Activated naive CD8-positive, alpha-beta T cell treated with anti-CD3 and anti-CD28 coated beads for 36 hours (primary cell): ENCODE measurements around the gene ZNF736. TPM values are rescaled to one million over a fixed set of nuclear protein-coding genes. Genes with fewer than 3 reads are reported as not detected.
"Not testable (repeated sequence)": the region's sequence is repeated elsewhere in the genome, so short reads cannot be mapped to it uniquely, and the experiment has no call there.

Experiments used
- DNase-seq: peaks from one replicate; pipeline ENCODE4 v3.0.0; 2021
- H3K27ac Mint-ChIP-seq: one replicate; pipeline ENCODE4 v1.8.0; 2022; ENCODE audit warnings: mild to moderate bottlenecking, moderate library complexity, mixed read lengths
- H3K27me3 Mint-ChIP-seq: one replicate; pipeline ENCODE4 v1.8.0; 2022; ENCODE audit warnings: mild to moderate bottlenecking, mixed read lengths
- H3K36me3 Mint-ChIP-seq: one replicate; pipeline ENCODE4 v1.8.0; 2021; ENCODE audit warnings: mild to moderate bottlenecking, mixed read lengths
- H3K4me1 Mint-ChIP-seq: one replicate; pipeline ENCODE4 v1.8.0; 2021; ENCODE audit warnings: mixed read lengths
- H3K4me3 Mint-ChIP-seq: one replicate; pipeline ENCODE4 v1.8.0; 2022; ENCODE audit warnings: mild to moderate bottlenecking, moderate library complexity, mixed read lengths
- H3K9me3 Mint-ChIP-seq: one replicate; pipeline ENCODE4 v1.8.0; 2022; ENCODE audit warnings: mixed read lengths
- total RNA-seq, 2 experiments: library from RNA; stranded (reverse); gene quantifications; one replicate each; pipeline ENCODE4 v1.2.3, GENCODE V29; 2021

Gene ZNF736
- 10 to 100 TPM; 21.8 to 24.6 TPM for total RNA-seq

- DNase-seq = peak; percentile 84
- Mint-ChIP-seq H3K4me1 (peaks cover 30% of the 10 kb centered on the region), H3K4me3 (peak within 1 kb of the TSS; percentile 99), H3K27me3 (no peaks in the 10 kb centered on the region), H3K27ac (peak within 1 kb of the TSS; percentile 100), H3K36me3 (peaks cover 47% of the 10 kb centered on the region), H3K9me3 (peaks cover 9% of the 10 kb centered on the region)
Observed at GRCh38 chr7:64313740-64314491, at the start of gene ZNF736. Gene ZNF736, plus strand, starts transcription at chr7:64313961. Its CDS starts 190 bp downstream, at chr7:64314151.

- H3K27me3 Mint-ChIP-seq = no peaks in the 10 kb centered on the region
- no peaks in the 10 kb centered on the region for H3K4me1 Mint-ChIP-seq
- no peak for DNase-seq
- H3K9me3 Mint-ChIP-seq = peaks cover 38% of the 10 kb centered on the region
- no peak overlapping the region for H3K27ac Mint-ChIP-seq
- H3K36me3 Mint-ChIP-seq = no peaks in the 10 kb centered on the region
- no peak overlapping the region for H3K4me3 Mint-ChIP-seq
Observed at GRCh38 chr7:64266341-64266919, 47.3 kb upstream of the ZNF736 start.

GRCh38 chr7:64277630-64278029, 36.1 kb upstream of the ZNF736 start:
- Mint-ChIP-seq H3K27ac (no peak overlapping the region), H3K27me3 (peaks cover 4% of the 10 kb centered on the region), H3K4me3 (no peak overlapping the region), H3K9me3 (peaks cover 13% of the 10 kb centered on the region), H3K4me1 (no peaks in the 10 kb centered on the region), H3K36me3 (no peaks in the 10 kb centered on the region)
- DNase-seq = no peak

GRCh38 chr7:64294701-64295420, 18.9 kb upstream of the ZNF736 start:
- no peaks in the 10 kb centered on the region for H3K4me1 Mint-ChIP-seq
- no peak for DNase-seq

GRCh38 chr7:64297418-64297817, 16.3 kb upstream of the ZNF736 start:
- not testable (repeated sequence) for DNase-seq, H3K36me3 Mint-ChIP-seq, H3K27ac Mint-ChIP-seq, H3K27me3 Mint-ChIP-seq, H3K4me3 Mint-ChIP-seq, H3K9me3 Mint-ChIP-seq, H3K4me1 Mint-ChIP-seq

More at GRCh38 chr7:64294701-64295420, 18.9 kb upstream of the ZNF736 start:
- no peak overlapping the region for H3K27ac Mint-ChIP-seq
- H3K4me3 Mint-ChIP-seq = no peak overlapping the region
- H3K9me3 Mint-ChIP-seq = no peaks in the 10 kb centered on the region
- no peaks in the 10 kb centered on the region for H3K27me3 Mint-ChIP-seq
- H3K36me3 Mint-ChIP-seq = no peaks in the 10 kb centered on the region

GRCh38 chr7:64300641-64301405, 12.9 kb upstream of the ZNF736 start:
- Mint-ChIP-seq H3K4me1 (peaks cover 5% of the 10 kb centered on the region), H3K36me3 (peaks cover 2% of the 10 kb centered on the region), H3K4me3 (no peak overlapping the region), H3K9me3 (peaks cover under 1% of the 10 kb centered on the region), H3K27ac (no peak overlapping the region), H3K27me3 (no peaks in the 10 kb centered on the region)
- DNase-seq = no peak

GRCh38 chr7:64307254-64308015, 6.3 kb upstream of the ZNF736 start:
- Mint-ChIP-seq H3K36me3 (peaks cover 12% of the 10 kb centered on the region), H3K27ac (peak overlapping the region; percentile 94), H3K27me3 (no peaks in the 10 kb centered on the region), H3K9me3 (peaks cover 4% of the 10 kb centered on the region), H3K4me3 (peak overlapping the region; percentile 88), H3K4me1 (peaks cover 21% of the 10 kb centered on the region)
- DNase-seq = peak; percentile 90

GRCh38 chr7:64308016-64308270, 5.8 kb upstream of the ZNF736 start:
- DNase-seq = no peak

GRCh38 chr7:64310426-64310825, 3.3 kb upstream of the ZNF736 start:
- peaks cover 33% of the 10 kb centered on the region for H3K4me1 Mint-ChIP-seq
- no peak overlapping the region for H3K4me3 Mint-ChIP-seq
- no peak overlapping the region for H3K27ac Mint-ChIP-seq
- peaks cover 4% of the 10 kb centered on the region for H3K9me3 Mint-ChIP-seq
- no peak for DNase-seq
- H3K27me3 Mint-ChIP-seq = no peaks in the 10 kb centered on the region
- H3K36me3 Mint-ChIP-seq = peaks cover 24% of the 10 kb centered on the region

More at GRCh38 chr7:64308016-64308270, 5.8 kb upstream of the ZNF736 start:
- H3K36me3 Mint-ChIP-seq = peaks cover 13% of the 10 kb centered on the region
- peak overlapping the region; percentile 94 for H3K27ac Mint-ChIP-seq
- H3K9me3 Mint-ChIP-seq = peaks cover 4% of the 10 kb centered on the region
- H3K27me3 Mint-ChIP-seq = no peaks in the 10 kb centered on the region
- H3K4me3 Mint-ChIP-seq = peak overlapping the region; percentile 88
- peaks cover 24% of the 10 kb centered on the region for H3K4me1 Mint-ChIP-seq

- Mint-ChIP-seq H3K4me1 (peaks cover 34% of the 10 kb centered on the region), H3K27me3 (no peaks in the 10 kb centered on the region), H3K36me3 (peaks cover 46% of the 10 kb centered on the region), H3K4me3 (no peak overlapping the region), H3K27ac (peak overlapping the region; percentile 100), H3K9me3 (peaks cover 5% of the 10 kb centered on the region)
- DNase-seq = no peak
Observed at GRCh38 chr7:64312826-64313225, 935 bp upstream of the ZNF736 start.

GRCh38 chr7:64314566-64314965, 805 bp downstream of the ZNF736 start:
- H3K36me3 Mint-ChIP-seq = peaks cover 46% of the 10 kb centered on the region
- peak; percentile 12 for DNase-seq
- peaks cover 10% of the 10 kb centered on the region for H3K9me3 Mint-ChIP-seq
- H3K27ac Mint-ChIP-seq = peak overlapping the region; percentile 100
- H3K27me3 Mint-ChIP-seq = no peaks in the 10 kb centered on the region
- peak overlapping the region; percentile 99 for H3K4me3 Mint-ChIP-seq
- peaks cover 27% of the 10 kb centered on the region for H3K4me1 Mint-ChIP-seq

- Mint-ChIP-seq H3K36me3 (peaks cover 56% of the 10 kb centered on the region), H3K4me1 (peaks cover 26% of the 10 kb centered on the region), H3K4me3 (peak overlapping the region; percentile 48), H3K9me3 (peaks cover 14% of the 10 kb centered on the region)
- not testable (repeated sequence) for DNase-seq, H3K27ac Mint-ChIP-seq, H3K27me3 Mint-ChIP-seq
Observed at GRCh38 chr7:64316031-64316742, 2.4 kb downstream of the ZNF736 start.

GRCh38 chr7:64320547-64321513, 7.1 kb downstream of the ZNF736 start:
- Mint-ChIP-seq H3K36me3 (peaks cover 73% of the 10 kb centered on the region), H3K4me1 (peaks cover 12% of the 10 kb centered on the region), H3K27ac (no peak overlapping the region), H3K4me3 (no peak overlapping the region), H3K9me3 (peaks cover 33% of the 10 kb centered on the region), H3K27me3 (no peaks in the 10 kb centered on the region)
- DNase-seq = no peak
